DMS79 treated with DMSO at 0.1 percent for 48 hours (cell line): ENCODE results near the gene GALNT11.
"Not testable (repeated sequence)": the region's sequence is repeated elsewhere in the genome, so short reads cannot be mapped to it uniquely, and the experiment has no call there.

Experiments used
- DNase-seq: peaks from one replicate; lab custom pipeline; 2025; lab: John Stamatoyannopoulos, UW

The GALNT11 gene

DNA sequence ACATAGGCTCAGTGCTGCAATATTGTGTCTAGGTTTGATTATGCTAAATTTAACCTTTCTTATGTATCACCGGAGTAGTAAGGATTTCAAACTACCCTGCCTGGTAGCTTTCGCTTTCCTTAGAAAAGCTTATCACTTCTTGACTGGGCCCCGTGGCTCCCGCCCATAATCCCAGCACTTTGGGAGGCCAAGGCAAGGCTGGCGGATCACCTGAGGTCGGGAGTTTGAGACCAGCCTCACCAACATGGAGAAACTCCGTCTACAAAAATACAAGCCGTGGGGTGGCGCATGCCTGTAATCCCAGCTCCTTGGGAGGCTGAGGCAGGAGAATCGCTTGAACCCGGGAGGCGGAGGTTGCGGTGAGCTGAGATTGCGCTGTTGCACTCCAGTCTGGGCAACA, 49.9 kb downstream of the GALNT11 start:
- not testable (repeated sequence) for DNase-seq

GRCh38 chr7:152076324-152076821, 50.9 kb downstream of the GALNT11 start:
- DNase-seq, result no peak

GRCh38 chr7:152076940-152077933, 51.8 kb downstream of the GALNT11 start:
- DNase-seq, result no peak

- DNase-seq, result no peak
Measured at GRCh38 chr7:152078025-152078424, 52.6 kb downstream of the GALNT11 start.

DNA sequence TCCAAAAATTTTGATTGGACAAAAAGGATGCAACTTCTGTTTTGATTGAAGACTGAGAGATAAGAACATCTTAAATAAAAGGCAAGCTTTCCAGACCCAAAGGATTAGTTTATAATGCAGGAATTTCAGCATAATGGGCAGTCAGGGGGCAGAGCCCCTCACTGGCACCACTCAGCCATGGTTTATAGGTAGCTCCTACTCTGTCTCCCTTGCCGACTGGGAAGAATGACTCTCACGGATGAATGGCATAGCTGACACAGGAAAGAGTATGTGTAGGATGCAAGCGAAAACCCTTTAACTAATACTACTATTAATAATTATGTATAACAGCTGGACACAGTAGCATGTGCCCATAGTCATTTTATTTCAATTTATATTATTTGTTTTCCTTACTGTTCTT, 53.3 kb downstream of the GALNT11 start:
- no peak for DNase-seq

GRCh38 chr7:152081088-152081487, 55.6 kb downstream of the GALNT11 start:
- no peak for DNase-seq

DNA sequence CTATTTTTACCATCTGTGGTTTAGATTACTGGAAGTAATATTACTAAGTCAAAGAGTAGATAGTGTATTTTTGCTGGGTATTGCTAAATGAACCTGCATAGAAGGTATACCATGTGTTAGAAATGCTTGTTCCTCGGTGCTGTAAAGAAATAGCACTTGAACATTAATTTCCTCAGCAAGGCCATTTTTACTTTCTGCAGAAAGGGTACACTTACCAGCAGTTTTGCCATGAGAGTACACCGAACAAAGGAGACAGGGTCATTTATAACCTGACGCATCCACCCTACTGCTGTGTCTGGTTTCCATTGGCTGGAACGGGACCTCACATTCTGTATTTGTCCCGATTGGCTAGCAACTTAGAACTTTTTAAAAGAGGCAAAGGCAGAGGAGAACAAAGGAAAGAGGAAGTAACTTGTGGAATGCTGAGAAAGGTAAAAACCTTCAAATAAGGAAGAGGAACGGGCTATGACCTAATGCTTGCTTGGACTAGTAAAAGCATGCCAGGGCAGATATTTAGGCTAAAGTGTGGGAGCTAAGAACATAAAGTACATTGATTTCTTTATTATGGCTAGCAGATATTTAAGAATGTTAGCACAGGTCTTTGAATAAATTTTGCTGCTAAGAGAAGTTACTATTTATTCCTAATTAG, 56.7 kb downstream of the GALNT11 start:
- DNase-seq, result not testable (repeated sequence)

DNA sequence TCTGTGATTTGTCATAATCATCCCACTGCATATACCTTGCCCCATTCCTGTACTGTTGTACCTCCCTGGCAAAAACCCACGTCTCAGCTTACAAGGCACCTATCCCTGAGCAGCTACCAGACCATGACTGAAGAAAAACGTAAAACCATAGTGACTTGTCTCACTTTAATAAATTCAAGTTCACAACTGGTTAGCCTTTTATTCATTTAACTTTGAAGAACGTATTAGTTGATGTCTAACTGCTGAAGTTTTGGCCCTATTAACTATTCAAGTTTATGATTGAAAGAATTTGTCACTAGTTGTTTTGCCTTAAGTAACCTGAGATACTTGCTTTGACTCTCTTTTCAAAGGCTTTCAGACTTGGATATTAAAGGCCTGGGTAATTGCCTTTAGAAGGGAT, 59.7 kb downstream of the GALNT11 start:
- DNase-seq, result no peak

GRCh38 chr7:152086513-152086912, 61.0 kb downstream of the GALNT11 start:
- no peak for DNase-seq

DNA sequence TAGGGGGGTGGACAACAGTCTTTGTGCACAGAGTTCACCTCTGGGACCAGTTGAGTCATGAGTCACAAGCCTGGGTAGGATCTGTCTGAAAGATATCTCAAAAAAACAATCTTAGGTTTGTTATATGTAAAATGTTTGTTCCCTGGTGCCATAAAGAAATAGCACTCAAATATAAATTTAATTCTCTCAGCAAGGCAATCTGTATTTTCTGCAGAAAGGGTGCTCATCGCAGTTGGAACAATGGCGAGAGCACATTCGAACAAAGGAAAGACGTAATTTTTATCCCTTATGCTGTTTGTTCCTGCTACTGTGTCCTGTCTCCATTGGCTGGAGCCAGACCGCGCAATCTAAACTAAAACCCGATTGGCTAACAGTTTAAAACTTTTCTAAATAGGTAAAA, 63.7 kb downstream of the GALNT11 start:
- no peak for DNase-seq

DNA sequence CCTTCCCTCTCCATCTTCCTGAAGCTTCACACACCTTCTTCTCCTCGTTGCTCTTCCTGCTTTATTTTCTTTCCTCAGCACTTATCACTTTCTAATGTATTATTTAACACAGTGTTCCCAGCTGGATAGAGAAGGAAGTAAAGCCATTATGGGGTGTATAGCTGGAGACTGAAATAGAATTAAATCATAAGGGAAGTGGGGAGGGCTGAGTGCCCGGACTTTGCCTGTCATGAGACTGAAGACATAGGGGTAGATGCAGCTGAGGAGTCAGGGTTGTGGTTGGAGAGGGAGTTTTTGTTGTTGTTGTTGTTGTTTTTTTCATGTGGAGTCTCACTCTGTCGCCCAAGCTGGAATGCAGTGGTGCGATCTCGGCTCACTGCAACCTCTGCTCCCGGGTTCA, 65.3 kb downstream of the GALNT11 start:
- no peak for DNase-seq

DNA sequence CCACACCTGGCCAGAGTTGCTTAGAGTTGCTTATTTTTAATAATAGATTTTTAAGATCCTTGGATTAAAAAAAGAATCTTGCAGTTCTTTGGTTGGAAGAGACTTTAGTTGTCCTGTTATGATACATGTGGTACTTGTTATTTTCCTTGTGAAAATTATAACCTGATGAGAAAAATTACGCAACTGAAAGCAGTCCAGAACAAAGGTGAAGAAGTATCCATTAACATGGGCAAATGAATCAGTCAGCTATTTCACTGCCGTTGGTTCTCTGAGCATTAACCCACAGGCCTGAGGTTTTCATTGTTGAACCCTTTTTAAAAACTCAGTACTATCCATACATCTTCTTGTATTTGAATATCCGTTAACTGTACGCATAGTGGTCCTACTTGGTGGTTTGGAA, 68.2 kb downstream of the GALNT11 start:
- no peak for DNase-seq

DNA sequence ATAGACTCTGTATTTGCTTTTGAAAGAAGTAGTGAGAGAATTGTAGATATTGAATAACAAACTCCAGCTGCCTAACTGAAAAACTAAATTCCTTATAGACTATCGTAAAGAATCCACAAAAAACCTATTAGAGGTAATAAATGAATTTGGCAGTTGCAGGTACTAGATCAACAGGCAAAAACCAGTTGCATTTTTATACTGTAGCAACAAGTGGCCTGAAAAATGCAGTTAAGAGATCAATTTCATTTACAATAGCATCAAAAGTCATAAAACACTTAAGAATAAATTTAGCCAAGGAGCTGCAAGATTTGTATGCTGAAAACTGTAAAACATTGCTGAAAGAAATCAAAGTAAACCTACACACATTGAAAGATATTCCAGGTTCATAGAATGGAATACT, 70.3 kb downstream of the GALNT11 start:
- DNase-seq, result no peak

DNA sequence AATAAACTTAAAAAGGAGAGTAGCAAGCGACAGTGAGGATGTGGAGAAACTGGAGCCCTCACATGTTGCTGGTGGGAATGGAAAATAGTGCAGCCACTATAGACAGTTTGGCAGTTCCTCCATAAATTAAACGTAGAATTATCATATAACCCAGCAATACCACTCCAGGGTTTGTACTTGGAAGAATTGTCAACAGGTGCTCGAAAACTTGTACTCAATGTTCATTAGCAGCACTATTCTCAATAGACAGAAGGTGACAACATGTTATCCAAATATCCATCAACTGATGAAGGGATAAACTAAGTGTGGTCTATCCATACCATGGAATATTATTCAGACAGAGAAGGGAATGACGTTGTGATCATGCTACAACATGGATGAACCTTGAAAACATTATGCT, 71.9 kb downstream of the GALNT11 start:
- no peak for DNase-seq

GRCh38 chr7:152103066-152103465, 77.6 kb downstream of the GALNT11 start:
- no peak for DNase-seq

GRCh38 chr7:152103691-152104090, 78.2 kb downstream of the GALNT11 start:
- peak; percentile 17 for DNase-seq

- DNase-seq, result no peak
Measured at GRCh38 chr7:152105205-152105604, 79.7 kb downstream of the GALNT11 start.

DNA sequence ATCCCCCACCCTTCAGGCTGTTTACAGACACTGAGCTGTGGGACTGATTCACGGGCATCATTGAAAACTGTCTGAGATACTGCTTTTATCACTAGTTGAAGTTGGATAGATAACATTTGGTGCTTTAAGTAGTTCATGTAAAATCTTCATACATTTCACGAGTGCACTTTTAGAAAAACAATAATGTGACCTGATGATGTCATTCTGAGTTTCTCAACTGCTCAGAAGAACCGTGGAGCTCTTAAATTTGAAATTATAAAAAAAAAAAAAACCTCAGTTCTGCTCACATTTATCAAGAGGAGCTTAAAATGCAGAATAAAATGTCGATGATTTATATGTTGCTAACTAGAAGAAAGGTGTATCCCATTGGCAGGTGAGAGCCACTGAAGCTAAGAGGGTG, 81.5 kb downstream of the GALNT11 start:
- DNase-seq, result no peak

DNA sequence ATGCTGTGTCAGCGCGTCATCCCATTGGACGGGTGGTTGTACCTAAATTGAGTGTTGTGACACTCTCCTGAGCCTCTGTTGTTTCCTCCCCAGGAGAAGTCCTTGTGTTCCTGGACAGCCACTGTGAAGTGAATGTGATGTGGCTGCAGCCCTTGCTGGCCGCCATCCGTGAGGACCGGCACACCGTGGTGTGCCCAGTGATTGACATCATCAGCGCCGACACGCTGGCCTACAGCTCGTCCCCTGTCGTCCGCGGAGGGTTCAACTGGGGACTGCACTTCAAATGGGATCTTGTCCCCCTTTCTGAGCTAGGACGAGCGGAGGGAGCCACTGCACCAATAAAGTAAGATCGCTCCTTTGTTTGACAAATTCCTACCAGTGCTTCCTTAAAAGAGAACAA, 82.5 kb downstream of the GALNT11 start:
- DNase-seq, result no peak

DNA sequence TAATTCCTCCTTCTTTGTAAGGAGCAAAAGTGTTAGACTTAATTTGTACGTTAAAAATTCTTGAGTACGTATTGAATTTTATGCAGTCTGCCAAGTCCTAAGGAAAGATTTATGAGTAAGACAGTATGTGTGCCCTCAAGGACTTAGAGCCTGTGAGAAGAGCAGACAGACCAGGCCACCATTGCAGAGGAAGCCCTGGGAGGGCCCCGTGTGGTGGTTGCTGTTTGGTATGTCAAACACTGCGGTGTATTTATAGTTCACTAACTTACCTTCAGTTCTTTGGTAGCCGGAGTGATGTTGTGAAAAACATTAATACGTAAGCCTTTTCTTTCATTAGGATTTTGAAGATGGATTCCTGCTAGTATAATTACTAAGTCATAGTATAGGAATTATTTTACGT, 82.9 kb downstream of the GALNT11 start:
- no peak for DNase-seq

- DNase-seq, result no peak
Measured at GRCh38 chr7:152112829-152113228, 87.4 kb downstream of the GALNT11 start.

DNA sequence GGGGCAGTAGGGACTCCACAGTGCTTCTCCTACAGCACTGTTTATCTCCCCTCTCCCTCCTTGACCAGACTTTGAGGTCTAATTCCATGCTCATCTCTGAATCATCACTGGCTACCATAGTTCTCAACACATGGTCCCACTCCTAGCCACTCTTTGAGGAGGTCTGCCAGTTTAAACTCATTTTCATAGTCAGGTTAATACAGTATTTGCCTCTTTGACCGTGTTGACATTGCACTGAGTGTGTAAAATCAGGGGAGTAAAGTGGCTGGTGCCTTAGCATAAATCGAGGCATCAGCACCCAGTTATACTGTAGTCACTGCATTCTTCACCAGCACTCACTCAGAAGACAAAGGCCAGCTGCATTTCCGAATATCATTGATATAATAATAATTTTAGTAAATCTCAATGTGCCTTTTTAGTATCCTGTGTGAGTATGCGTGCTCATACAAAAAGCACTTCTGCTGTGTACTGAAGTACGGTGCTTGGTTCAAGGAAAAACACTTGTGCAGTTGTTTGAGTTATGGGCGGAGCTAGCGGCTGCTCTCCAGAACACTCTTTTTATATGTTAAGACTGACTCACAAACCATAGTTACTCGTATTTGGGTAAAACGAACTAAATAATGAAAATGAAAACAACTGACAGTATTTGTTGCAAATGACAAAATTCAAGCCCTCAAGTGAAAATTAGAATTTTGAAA, 89.7 kb downstream of the GALNT11 start:
- no peak for DNase-seq

- no peak for DNase-seq
Measured at GRCh38 chr7:152117356-152117755, 91.9 kb downstream of the GALNT11 start.
